DMS114 treated with DMSO at 0.1 percent for 48 hours (cell line): ENCODE data around the gene PHACTR1.

Source experiments
- DNase-seq: peaks from one replicate; lab custom pipeline; 2025; ENCODE audit not compliant: unreplicated experiment; lab: John Stamatoyannopoulos, UW

Gene PHACTR1

DNA sequence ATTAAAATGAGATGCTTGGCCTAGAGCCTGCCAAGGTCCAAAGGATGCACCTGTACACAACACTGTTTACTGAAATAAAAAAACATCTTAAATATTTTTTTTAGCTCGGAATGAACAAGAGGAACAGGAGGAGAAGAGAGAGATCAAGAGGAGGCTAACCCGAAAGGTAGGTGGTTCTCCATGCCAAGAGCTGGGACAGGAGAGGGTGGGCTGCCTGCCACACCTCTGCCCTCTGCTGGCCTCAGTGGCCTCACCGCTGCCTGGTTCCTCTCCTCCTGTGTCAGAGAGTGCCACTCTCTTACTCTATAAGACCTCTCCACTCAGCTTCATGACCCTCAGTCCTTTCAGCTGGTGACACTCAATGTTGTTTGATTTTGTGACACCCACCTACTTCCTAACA is 561.6 kb downstream of the PHACTR1 start:
- DNase-seq, result no peak

DNA sequence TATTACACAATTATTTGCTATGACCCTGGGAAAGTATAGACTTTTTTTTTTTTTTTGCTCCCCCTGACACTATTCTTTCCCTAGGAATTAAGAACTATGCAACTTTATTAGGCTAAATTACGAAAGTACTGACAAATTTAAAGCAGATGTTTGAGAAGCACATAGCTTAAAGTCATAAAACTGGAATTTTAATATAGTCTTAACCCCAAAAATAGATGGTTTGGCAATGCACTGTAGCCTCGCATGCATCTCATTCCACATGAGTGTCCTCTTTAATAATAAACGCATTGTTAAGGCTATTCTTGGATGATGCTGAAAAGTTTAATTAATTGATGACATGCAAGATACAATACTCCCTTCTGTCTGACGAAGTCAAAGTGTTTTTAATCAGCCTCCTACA is 562.4 kb downstream of the PHACTR1 start:
- no peak for DNase-seq

DNA sequence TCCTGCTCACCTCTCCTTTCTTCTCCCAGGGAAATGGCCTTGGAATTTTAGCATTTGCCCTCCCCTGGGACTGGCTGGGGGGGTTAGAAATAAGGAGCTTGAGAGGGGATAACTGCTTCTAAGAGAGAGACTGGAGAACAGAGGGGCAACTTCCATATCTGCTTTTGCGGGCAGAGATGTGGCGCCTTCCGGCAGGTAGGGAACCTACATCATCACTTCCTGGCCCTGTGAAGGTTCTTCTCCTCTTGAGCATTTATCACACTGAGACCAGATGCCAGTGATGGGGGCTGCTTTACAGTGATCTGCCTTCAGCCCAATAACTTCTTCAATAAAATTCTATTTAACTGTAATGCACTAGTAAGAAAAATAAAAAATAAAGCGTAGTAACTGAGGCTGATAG is 563.7 kb downstream of the PHACTR1 start:
- DNase-seq, result no peak

DNA sequence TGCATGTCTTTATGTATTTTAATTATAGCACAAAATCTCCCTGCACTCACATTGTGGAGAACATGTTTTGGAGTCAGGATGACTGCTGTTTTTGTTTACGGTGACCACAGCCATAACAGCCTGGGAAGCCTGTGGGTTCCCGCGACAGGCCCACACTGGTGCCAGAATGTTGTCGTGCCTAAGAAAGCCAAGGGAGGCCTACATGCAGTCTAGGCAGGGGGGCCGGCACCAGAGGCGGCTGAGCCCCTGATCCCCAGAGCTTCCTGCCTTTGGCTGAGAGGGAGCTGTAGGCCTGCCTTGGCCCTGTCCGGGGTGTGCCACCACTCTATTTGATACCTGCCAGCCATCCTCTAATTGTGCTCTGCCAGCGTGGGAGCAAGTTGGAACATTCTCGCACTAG is 565.1 kb downstream of the PHACTR1 start:
- no peak for DNase-seq

DNA sequence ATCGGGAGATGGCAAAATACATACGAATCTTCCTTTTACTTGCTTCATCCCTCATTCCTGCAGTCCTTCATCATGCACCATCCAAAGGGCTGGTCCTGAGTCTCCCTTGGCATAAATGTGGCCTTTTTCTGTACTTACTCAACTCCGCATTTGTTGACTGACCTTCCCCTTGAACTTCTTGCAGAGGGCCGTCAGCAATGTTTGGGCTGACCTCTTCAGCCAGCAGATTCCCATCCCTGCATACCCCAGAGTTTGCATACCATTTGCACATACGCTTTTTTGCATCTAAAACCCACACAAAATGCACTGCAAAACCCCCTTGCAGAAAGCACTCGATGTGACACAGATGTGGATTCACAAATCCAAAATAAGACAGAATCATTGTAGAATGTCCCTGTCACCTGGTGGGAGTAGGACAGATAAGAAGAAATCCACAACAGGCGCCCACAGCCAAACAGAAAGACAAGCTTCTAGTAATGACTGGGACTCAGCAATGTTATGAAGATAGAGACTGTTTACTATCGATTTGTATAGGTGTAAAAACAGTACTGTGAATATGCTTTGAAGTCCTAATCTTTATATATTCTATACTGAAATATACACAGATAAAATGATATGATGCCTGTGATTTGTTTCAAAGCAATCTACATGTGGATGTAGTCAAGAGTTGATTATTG is 566.0 kb downstream of the PHACTR1 start:
- DNase-seq, result no peak

DNA sequence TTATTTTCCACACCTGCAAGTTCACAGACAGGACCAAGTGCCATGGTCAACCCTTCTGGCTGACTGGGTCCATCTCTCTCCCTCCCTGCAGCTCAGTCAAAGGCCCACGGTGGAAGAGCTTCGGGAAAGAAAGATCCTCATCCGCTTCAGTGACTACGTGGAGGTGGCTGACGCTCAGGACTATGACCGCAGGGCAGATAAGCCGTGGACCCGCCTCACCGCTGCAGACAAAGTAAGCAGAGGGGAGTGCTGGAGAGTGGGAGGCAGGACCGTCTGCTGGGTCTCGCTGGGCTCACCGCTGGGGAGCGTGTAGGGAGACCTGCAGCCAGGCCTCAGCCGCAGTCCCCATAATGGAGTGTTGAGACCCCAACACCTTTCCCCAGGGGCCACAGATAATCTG is 566.8 kb downstream of the PHACTR1 start:
- DNase-seq, result no peak

DNA sequence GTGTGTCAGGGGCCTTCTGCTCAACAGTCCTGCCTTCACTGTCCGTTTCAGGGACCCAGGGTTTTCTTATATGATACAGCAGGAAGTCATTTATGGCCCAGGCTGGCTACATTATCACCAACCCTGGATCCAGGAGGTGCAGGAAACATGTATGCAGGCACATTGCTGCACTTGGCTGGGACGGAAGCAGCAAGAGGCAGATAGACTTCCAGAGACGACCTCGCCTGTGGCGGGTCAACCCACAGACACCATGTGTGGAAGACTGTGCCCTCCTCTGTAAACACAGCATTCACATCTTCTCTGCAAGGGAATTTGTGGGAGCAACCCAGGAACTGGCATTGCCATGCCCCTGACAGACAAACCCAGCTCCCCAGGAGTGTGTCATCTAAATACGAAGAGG is 568.1 kb downstream of the PHACTR1 start:
- DNase-seq, result no peak

DNA sequence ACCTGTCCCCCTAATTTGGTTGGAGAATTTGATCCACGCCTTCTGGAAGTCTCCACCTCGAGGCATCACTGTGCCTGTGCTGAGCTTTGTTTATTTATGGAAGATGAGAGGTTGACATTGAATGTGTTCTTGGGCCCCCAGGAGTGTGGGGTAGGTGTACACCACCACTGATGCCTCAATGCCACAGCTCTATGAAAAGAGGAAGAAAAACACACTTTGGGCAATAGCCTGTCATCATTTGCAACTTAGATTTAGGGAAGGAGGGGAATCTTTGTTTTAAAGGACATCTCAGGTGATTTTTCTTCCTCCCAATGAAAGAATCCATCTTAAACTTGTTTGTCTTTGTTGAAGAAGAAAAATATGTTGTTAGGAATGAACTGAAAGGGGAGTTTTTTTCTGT is 569.1 kb downstream of the PHACTR1 start:
- no peak for DNase-seq

DNA sequence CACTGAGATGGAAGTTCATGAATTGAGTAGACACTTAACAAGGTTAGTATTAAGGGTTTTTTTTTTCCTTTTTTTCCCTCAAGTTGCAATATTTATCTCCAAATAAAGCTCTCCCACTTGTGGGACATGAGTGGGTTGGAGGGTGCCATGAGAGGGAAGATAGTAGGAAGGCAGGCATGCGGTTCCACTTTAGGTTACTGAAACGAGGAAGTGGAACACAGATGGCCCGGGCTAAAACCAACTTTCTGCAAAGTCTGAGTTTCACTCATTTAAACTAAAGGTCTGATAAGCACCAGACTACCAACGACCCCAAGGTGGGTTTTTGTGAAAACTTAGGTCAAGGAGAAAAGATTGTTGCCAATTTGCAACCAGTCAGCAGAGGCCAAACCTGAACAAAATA is 569.6 kb downstream of the PHACTR1 start:
- no peak for DNase-seq

DNA sequence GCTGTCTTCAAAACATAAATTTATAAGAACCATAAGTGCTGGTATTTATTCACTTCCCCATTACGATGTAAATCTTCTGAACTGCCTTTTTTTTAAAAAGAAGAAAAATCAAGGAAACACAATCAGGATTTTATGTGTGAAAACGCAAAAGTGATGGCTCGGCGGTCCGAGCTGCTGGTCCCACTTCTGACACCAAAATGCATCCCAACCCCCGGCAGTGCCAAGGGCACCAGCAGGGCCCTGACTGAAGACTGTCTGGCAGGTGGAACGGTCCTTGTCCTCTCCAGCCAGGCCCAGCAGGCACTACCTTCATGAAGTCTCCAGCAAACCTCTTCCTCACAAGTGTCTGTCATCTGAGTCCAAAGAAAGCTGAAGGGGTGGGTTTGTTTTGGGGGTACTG is 570.5 kb downstream of the PHACTR1 start:
- no peak for DNase-seq

DNA sequence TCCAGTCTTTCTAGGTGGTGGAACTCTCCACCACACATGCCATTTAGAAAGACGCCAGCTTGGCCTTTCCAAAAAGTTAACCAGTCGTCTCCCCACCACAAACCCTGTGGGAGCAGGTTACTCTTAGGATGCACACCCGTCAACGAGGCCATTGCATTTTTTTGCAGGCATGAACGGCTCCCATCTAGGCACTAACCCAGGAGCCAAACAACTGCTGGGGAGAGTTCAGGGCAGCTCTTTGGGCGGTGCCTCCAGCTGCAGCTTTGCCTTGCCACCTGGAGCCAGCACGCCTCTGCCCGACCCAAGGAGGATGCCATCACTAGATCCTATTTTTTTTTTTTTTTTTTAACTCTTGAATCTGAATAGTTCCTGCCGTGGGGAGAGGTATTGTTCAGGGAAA is 571.9 kb downstream of the PHACTR1 start:
- DNase-seq, result no peak

DNA sequence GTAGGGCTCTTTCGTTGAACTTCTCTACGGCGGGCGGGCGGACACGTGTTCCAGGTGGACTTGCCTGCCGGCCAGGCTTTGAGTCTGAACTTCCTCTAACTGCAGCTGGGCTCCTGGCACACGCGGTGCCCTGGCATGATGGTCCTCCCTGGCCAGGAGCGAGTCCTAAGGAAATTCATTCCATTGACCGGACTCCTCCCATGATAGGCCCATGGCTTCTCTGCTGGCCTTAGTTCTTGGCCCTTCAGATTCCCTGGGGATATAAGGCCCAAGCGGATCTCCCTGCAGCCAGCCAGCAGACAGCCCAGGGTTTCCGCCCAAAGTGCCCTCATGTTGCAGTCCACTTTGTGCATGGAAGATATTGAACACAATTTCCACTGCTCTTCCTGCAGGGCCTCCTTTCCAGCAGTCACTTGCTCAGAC is 572.4 kb downstream of the PHACTR1 start:
- no peak for DNase-seq

DNA sequence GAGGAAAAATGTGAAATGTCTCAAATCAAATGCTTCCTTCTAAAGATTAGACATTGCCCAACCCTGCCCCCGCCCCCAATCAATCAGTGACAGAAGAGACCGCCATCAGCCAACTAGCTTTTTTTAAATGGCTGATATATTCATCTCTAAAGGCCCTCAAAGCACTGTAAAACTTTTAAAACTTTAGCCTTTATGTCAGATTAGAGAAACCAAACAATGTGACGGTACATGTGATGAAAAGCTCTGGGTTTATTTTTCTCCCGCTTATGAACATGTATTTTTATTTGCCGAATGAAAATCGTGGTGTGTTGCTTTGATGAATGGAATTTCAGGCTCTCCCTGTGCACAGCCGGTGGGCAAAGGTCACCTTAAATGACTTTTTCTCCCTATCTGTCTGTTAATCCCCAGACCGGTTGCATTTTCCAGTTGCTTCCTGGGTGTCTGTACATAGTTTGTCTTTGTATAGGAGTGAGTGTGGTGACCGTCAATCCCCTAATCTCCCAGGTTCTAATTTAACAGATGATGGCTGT is 573.3 kb downstream of the PHACTR1 start:
- no peak for DNase-seq

DNA sequence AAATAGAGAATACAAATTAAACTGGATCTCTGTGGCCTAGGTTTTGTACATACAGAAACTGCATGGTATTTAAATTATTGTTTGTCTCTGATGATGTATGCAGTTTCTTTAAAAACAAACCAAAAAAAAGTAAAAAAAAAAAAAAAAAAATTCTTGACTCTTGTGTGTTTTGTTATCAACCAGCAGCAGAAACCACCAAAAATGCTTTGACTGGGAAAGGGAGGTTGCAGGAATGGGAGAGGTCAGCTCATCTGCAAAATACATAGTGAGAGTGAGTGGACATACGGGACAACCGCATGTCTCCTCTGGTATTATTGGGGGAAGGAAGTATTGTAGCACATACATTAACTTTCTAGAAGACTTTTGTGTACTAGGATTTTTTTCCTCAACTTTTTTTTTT is 573.8 kb downstream of the PHACTR1 start:
- no peak for DNase-seq

DNA sequence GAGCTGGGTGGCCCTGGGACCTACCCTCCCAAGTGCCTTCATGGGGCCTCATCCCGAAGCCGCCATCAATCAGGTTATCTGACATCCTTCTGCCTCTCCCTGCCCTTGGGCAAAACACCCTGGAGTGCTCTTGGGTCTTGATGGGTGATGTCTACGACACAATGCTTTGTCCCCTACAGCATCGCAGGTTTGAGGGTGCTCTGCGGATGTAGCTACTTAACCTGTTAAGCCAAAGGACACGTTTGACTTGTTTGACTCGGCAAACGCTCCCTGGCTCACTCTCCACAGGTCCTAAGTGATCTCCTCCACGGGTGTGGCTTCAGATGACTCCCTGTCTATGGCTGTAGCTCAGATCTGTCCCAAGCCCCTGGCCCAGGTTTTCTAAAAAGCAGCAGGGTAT is 576.2 kb downstream of the PHACTR1 start:
- no peak for DNase-seq

DNA sequence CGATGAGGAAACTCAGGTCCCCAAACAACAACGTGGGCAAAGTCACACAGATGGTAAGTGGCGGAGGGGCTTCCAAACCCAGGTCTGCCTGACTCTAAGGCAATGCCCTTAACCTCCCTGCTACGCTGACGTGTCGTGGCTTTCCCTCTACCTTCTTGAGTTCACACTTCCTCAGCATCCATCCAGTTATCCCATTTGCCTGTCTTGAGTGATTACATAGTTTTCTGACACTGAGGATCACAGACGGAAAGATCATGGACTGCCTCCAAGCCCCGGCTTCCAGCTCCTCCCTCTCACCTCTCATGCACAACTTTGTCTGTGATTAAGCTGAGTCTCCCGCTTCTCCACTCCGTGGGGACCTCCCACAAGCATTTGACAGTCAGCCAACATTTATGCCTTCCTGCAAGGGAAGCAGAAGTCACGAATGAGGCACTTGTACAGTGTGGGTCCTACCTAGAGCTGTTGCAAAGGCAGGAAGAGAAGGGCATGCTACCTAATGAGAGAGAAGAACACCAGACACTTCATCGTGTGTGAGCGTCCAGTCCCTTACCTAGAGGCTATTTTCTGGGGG is 578.0 kb downstream of the PHACTR1 start:
- no peak for DNase-seq

DNA sequence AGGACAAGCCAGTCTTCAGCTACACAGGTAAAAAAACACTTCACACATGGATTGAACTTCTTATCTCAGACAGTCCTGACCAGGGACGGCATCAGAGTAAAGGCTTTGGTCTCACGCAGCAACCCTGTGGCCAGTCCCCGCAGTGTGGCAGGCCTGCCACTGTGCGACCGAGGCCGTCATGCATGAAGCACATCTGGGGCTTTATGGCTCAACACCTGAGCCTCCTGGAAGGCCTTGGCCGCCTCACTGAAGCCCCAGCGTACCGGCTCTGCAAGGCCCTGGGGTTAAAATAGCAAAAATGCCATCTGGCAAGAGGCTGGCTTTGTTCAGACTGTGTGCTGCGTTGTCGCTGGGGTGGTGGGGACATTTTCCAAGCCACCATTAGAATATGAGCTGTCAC is 579.0 kb downstream of the PHACTR1 start:
- no peak for DNase-seq

DNA sequence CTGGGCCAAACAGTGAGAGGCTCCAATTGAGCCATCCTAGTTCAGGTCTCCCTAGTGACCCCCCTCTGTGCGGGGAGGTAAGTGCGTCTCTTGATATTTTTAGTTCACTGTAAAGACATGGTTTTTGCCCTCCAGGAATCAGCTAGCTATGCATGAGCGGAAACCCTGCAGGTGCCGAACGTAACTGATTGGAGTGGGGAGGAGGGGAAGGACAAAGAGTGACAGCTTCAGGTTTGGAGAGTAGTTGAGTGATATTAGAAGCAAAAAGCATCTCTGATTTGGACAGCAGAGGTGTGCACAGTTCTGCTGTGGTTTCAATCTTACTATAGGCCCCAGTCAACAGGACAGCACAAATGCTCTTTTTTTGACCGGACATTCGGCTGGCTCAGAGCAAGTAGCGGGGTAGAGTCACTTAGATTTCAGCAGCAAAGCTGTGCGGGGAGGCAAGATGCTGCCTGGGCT is 580.0 kb downstream of the PHACTR1 start:
- DNase-seq, result no peak

DNA sequence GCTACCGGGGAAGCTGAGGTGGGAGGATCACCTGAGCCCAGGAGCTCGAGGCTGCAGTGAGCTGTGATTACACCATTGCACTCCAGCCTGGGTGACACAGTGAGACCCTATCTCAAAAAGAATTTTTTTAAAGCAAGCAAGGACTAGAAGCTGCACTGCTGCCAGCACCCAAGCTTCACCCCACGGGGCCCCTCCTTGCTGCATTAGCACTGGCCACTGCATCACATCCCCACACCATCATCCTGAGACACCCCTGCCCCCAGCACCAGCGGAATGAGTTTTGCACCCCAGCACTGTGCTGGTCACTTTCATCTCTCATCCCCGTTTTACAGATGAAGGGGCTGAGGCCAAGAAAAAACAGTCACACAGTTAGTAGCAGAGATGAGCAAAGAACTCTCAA is 580.8 kb downstream of the PHACTR1 start:
- no peak for DNase-seq

DNA sequence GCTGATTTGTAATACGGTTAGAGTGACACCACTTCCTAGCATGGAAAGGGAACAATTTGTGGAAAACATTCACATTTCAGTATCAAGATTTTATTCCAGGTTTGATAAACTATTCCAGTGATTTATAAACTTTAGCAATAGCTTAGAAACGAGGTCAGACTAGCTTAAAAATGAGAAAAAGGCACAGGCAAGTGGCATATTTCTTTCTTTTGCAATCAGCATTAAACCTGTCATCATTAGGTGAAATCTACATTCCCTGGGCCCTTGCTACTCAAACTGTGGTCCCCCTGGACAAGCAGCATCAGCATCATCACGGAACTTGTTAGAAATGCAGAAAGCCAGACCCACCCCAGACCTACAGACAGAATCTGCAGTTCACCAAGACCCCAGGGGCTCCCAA is 581.9 kb downstream of the PHACTR1 start:
- no peak for DNase-seq

DNA sequence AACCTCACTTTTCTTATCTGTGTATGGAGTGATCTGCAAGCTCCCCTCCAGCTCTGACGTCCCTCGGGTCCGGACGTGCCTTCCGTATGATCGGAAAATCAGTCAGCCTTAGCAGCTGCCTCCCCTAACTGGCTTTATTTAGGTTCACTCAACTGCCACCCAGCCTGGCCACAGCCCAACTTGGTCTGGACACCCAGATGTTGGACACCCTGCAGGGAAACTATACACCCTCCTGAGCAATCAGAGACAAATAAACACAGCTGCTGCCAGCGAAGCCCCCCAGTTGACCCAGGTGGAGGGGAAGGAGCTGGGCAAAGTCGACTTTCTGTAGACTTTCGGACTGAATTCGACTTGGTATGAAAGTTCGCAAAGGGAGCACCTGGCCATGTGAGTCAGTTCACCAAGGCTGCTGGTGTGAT is 582.8 kb downstream of the PHACTR1 start:
- no peak for DNase-seq

DNA sequence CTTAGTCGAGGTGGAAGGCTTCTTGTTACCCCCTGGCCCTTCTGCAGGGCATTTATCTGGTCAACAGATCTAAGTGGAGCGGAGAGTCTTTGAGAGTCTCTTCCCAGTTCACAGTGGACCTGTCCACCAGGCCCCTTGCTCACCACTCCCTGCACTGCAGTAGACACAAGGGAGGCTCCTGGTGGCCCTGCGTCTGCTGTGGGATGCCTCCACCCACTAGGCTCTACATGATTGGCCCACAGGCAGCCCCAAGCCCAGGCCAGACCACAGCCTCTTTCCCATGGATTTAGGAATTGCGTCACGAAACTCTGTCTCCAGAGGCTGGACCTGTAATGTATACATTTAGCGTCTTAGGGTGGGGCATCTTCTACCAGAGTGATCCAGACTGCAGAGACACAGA is 583.4 kb downstream of the PHACTR1 start:
- DNase-seq, result no peak
